Coronary artery (tissue), 2 donors: ENCODE results near the gene CATSPERD.

Source experiments
- DNase-seq: peaks from one replicate; pipeline ENCODE4 v3.0.0-alpha.2; 2017; ENCODE audit warnings: low spot score
- H3K27ac ChIP-seq, 2 donors: fragments of 200-600 bp; sonication (generic); one replicate each; pipeline ENCODE4 v1.5.1; 2016 to 2019
- H3K4me3 ChIP-seq: fragments of 200-600 bp; sonication (generic); 2 replicates; pipeline ENCODE4 v1.5.1; 2016; ENCODE audit warnings: mild to moderate bottlenecking, moderate library complexity
- TF ChIP-seq, protein P1 (sequence below): fragments of 200-600 bp; sonication (generic); IDR thresholded peaks from one replicate; pipeline ENCODE4 v1.5.1; 2019; ENCODE audit warnings: antibody characterized with exemption

CATSPERD gene

GRCh38 chr19:5787409-5788182 is 67.2 kb downstream of the CATSPERD start:
- Histone ChIP-seq H3K4me3 (no peak overlapping the region), H3K27ac (no peak overlapping the region)
- TF ChIP-seq, protein P1, sequence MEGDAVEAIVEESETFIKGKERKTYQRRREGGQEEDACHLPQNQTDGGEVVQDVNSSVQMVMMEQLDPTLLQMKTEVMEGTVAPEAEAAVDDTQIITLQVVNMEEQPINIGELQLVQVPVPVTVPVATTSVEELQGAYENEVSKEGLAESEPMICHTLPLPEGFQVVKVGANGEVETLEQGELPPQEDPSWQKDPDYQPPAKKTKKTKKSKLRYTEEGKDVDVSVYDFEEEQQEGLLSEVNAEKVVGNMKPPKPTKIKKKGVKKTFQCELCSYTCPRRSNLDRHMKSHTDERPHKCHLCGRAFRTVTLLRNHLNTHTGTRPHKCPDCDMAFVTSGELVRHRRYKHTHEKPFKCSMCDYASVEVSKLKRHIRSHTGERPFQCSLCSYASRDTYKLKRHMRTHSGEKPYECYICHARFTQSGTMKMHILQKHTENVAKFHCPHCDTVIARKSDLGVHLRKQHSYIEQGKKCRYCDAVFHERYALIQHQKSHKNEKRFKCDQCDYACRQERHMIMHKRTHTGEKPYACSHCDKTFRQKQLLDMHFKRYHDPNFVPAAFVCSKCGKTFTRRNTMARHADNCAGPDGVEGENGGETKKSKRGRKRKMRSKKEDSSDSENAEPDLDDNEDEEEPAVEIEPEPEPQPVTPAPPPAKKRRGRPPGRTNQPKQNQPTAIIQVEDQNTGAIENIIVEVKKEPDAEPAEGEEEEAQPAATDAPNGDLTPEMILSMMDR: no peak
- no peak for DNase-seq

- Histone ChIP-seq H3K27ac (no peak overlapping the region), H3K4me3 (no peak overlapping the region)
- DNase-seq: no peak
- TF ChIP-seq, protein P1: no peak
Observed at GRCh38 chr19:5788422-5788821, 68.0 kb downstream of the CATSPERD start.

GRCh38 chr19:5789351-5789761 is 68.9 kb downstream of the CATSPERD start:
- no peak for DNase-seq
- TF ChIP-seq, protein P1: no peak
- Histone ChIP-seq H3K27ac (no peak overlapping the region), H3K4me3 (no peak overlapping the region)

DNA sequence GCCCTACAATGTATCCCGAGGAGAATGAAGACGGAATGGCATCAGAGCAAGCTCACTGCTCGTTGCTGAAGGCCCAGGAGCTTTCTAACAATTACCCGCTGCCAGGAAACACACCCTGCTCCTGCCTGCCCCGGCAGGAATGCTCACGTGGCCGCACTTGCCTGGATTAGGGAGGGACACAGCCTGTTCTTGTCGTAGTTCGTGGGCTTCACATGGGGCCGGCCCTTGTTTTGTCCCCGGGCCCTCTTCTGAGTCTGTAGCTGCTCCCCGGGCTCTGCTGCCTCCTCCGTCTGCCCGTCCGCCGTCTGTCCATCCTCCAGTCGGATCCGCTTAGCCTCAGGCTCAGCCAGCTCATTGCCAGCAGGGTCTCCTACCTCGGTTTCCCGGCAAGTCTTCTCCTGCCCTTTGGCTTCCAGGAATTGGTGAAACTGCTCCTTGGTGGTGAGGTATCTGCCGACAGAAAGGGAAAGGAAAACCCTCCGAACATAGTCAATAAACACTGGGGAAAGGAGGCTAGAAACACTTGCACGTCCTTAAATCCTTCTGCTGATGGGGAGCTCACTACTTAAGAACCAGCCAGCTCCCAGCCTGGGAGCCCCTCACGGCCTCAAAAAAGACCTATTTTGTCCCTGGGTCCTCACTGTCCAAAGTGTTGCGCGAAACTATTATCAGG is 69.6 kb downstream of the CATSPERD start:
- Histone ChIP-seq H3K27ac (peak overlapping the region; percentile 80 to 97), H3K4me3 (peak overlapping the region; percentile 86)
- TF ChIP-seq, protein P1: no peak
- DNase-seq: no peak

GRCh38 chr19:5790559-5791520 is 70.4 kb downstream of the CATSPERD start, which contains the start of gene DUS3L:
DUS3L (minus strand) TSS chr19:5791163; CDS start chr19:5791141, 22 bp downstream.
- Histone ChIP-seq H3K27ac (peak within 1 kb of the TSS; percentile 80 to 97), H3K4me3 (peak within 1 kb of the TSS; percentile 86)
- peak; percentile 97 for DNase-seq
- TF ChIP-seq, protein P1: no peak

GRCh38 chr19:5792224-5792623 is 71.8 kb downstream of the CATSPERD start:
- TF ChIP-seq, protein P1: no peak
- H3K4me3 ChIP-seq: no peak overlapping the region

More at GRCh38 chr19:5792224-5792623, 71.8 kb downstream of the CATSPERD start:
- DNase-seq: no peak
- no peak overlapping the region for H3K27ac ChIP-seq
